Lung (tissue), 12 donors: ENCODE measurements around the gene RPS6KA2. TPM values are rescaled to one million over a fixed set of nuclear protein-coding genes. Genes with fewer than 3 reads are reported as not detected.
"Not testable (repeated sequence)": the region's sequence is repeated elsewhere in the genome, so short reads cannot be mapped to it uniquely, and the experiment has no call there.

ENCODE experiments used
- ATAC-seq: fragments of 200-7000 bp; cut with Tn5 transposase; one replicate; pipeline ENCODE4 v1.9.1; 2020; ENCODE audit warnings: moderate number of reproducible peaks; ENCODE audit not compliant: insufficient read depth, low FRiP score
- DNase-seq, 3 donors: peaks; one replicate each; pipeline ENCODE4 v3.0.0-alpha.2; 2013 to 2017
- H3K27ac ChIP-seq, 2 donors: one replicate each; pipeline ENCODE4 v1.5.1; 2013; ENCODE audit warnings: mild to moderate bottlenecking in 2 of 2, moderate library complexity in 2 of 2, control low read depth in 1 of 2, inconsistent platforms in 1 of 2, low read depth in 1 of 2, low read length in 1 of 2
- H3K27me3 ChIP-seq, 3 donors: one replicate each; pipeline ENCODE4 v1.5.1; 2013; ENCODE audit warnings: low read length in 2 of 3; ENCODE audit not compliant: control insufficient read depth in 3 of 3, insufficient read depth in 3 of 3
- H3K36me3 ChIP-seq, 4 donors: one replicate each; pipeline ENCODE4 v1.5.1; 2013; ENCODE audit warnings: low read length in 4 of 4, mild to moderate bottlenecking in 1 of 4, moderate library complexity in 1 of 4; ENCODE audit not compliant: control insufficient read depth in 4 of 4, insufficient read depth in 4 of 4
- H3K4me1 ChIP-seq, 5 donors: one replicate each; pipeline ENCODE4 v1.5.1; 2013; ENCODE audit warnings: low read length in 5 of 5, mild to moderate bottlenecking in 2 of 5, moderate library complexity in 1 of 5; ENCODE audit not compliant: control insufficient read depth in 5 of 5, insufficient read depth in 5 of 5
- H3K4me3 ChIP-seq: one replicate; pipeline ENCODE4 v1.5.1; 2013; ENCODE audit warnings: mild to moderate bottlenecking, control low read depth, moderate library complexity
- H3K9ac ChIP-seq, 2 donors: one replicate each; pipeline ENCODE4 v1.5.1; 2013; ENCODE audit warnings: low read length in 2 of 2, control low read depth in 1 of 2; ENCODE audit not compliant: insufficient read depth in 1 of 2
- H3K9me3 ChIP-seq, 4 donors: one replicate each; pipeline ENCODE4 v1.5.1; 2013; ENCODE audit warnings: low read length in 3 of 4, mild to moderate bottlenecking in 1 of 4, moderate library complexity in 1 of 4; ENCODE audit not compliant: control insufficient read depth in 4 of 4, insufficient read depth in 3 of 4
- CTCF ChIP-seq: IDR thresholded peaks from 2 replicates; pipeline ENCODE4 v1.5.1; 2012; ENCODE audit warnings: mild to moderate bottlenecking; ENCODE audit errors: control extremely low read depth, extremely low read depth
- WGBS, 2 donors: extraction: QIAGEN DNeasy Blood & Tissue Kit; methylation state at CpG; one replicate each; pipeline ENCODE4 v1.1.7; 2013; 5-methylcytosine and 5-hydroxymethylcytosine counted together
- polyA plus RNA-seq, 2 donors: library from polyadenylated mRNA; stranded (reverse); fragments of 200-250 nt; gene quantifications; one replicate each; pipeline ENCODE4 v1.2.1, GENCODE V29; 2013
- total RNA-seq, 2 donors: library from RNA; depleted of rRNA in 1 of 2; stranded (reverse); fragments of >200 nt in 1 of 2; gene quantifications; one replicate each; pipeline ENCODE4 v1.2.1, GENCODE V29; 2014 to 2021
- donor health status: control.
- donor health status: control.
- donor health status: Bipolar disorder and iron deficiency.
- donor health status: healthy.
- donor health status: DM: yes; HTN: yes; CAD: no.

RPS6KA2 gene
- total and polyA plus RNA-seq, 4 donors = 61.9 to 185 (median 105) TPM

GRCh38 chr6:166540631-166541331, 86.3 kb downstream of the RPS6KA2 start:
- H3K4me1 ChIP-seq = peaks cover 0 to 4% (median 4%) of the 10 kb centered on the region in 5 donors
- peak overlapping the region in 1 of 2 donors; percentile 81 for H3K27ac ChIP-seq
- ATAC-seq = peak; percentile 36
- no peak overlapping the region for H3K9ac ChIP-seq
- no peak overlapping the region for H3K4me3 ChIP-seq
- DNase-seq = no peak
- no peaks in the 10 kb centered on the region for H3K27me3 ChIP-seq
- no peaks in the 10 kb centered on the region for H3K9me3 ChIP-seq
- peaks cover 0 to 16% (median 0%) of the 10 kb centered on the region in 4 donors for H3K36me3 ChIP-seq
- no peak for TF ChIP-seq CTCF
- 56 to 67% methylated on average over 18 of the region's 18 CpGs for WGBS, 2 donors

GRCh38 chr6:166539543-166539942, 87.5 kb downstream of the RPS6KA2 start:
- no peak for ATAC-seq
- Histone ChIP-seq H3K4me3 (no peak overlapping the region), H3K9me3 (no peaks in the 10 kb centered on the region), H3K4me1 (peaks cover 0 to 4% (median 3%) of the 10 kb centered on the region in 5 donors), H3K9ac (no peak overlapping the region), H3K27ac (no peak overlapping the region), H3K27me3 (no peaks in the 10 kb centered on the region), H3K36me3 (peaks cover 0 to 23% (median 3%) of the 10 kb centered on the region in 4 donors)
- 89 to 92% methylated on average over 4 of the region's 4 CpGs for WGBS, 2 donors
- no peak for TF ChIP-seq CTCF
- DNase-seq = no peak

- not testable (repeated sequence) for ATAC-seq, H3K4me3 ChIP-seq, H3K27me3 ChIP-seq, H3K27ac ChIP-seq, H3K9ac ChIP-seq, H3K4me1 ChIP-seq, H3K9me3 ChIP-seq, DNase-seq
- peaks cover 0 to 27% (median 3%) of the 10 kb centered on the region in 4 donors for H3K36me3 ChIP-seq
- 97% methylated on average over 9 of the region's 9 CpGs for WGBS, 2 donors
These were observed 88.1 kb downstream of the RPS6KA2 start for GRCh38 chr6:166539011-166539385.

GRCh38 chr6:166538297-166539010, 88.6 kb downstream of the RPS6KA2 start:
- H3K36me3 ChIP-seq = peaks cover 0 to 28% (median 3%) of the 10 kb centered on the region in 4 donors

More at GRCh38 chr6:166538297-166539010, 88.6 kb downstream of the RPS6KA2 start:
- ATAC-seq (no peak), DNase-seq (no peak)
- Histone ChIP-seq H3K9me3 (no peaks in the 10 kb centered on the region), H3K27ac (no peak overlapping the region), H3K27me3 (no peaks in the 10 kb centered on the region), H3K4me1 (peaks cover 0 to 4% (median 3%) of the 10 kb centered on the region in 5 donors), H3K4me3 (no peak overlapping the region), H3K9ac (no peak overlapping the region)
- WGBS, 2 donors = 81% methylated on average over 17 of the region's 17 CpGs
- TF ChIP-seq CTCF = no peak
